Measurements from ENCODE around the gene TBC1D22A.
"Not testable (repeated sequence)": the region's sequence is repeated elsewhere in the genome, so short reads cannot be mapped to it uniquely, and the experiment has no call there.

The TBC1D22A gene

GRCh38 chr22:47166033-47166404 lies 403.6 kb downstream of the TBC1D22A start:
- no peak for DNase-seq

- no peak for DNase-seq
Measured at GRCh38 chr22:47166446-47167016, 404.1 kb downstream of the TBC1D22A start.

- no peak for DNase-seq
Measured at GRCh38 chr22:47167056-47167455, 404.6 kb downstream of the TBC1D22A start.

- not testable (repeated sequence) for DNase-seq
Measured at GRCh38 chr22:47167921-47168320, 405.5 kb downstream of the TBC1D22A start.

- no peak for DNase-seq
Measured at GRCh38 chr22:47168441-47168840, 406.0 kb downstream of the TBC1D22A start.

- DNase-seq = no peak
Measured at GRCh38 chr22:47168900-47169800, 406.7 kb downstream of the TBC1D22A start.

GRCh38 chr22:47169801-47170140 lies 407.3 kb downstream of the TBC1D22A start:
- DNase-seq = no peak

- not testable (repeated sequence) for DNase-seq
Measured at GRCh38 chr22:47170511-47171440, 408.3 kb downstream of the TBC1D22A start.

- DNase-seq = no peak
Measured at GRCh38 chr22:47171441-47172221, 409.2 kb downstream of the TBC1D22A start.

GRCh38 chr22:47172771-47173534 lies 410.5 kb downstream of the TBC1D22A start:
- no peak for DNase-seq

GRCh38 chr22:47173535-47174021 lies 411.1 kb downstream of the TBC1D22A start:
- no peak for DNase-seq

- DNase-seq = no peak
Measured at GRCh38 chr22:47174096-47174495, 411.6 kb downstream of the TBC1D22A start.

- no peak for DNase-seq
Measured at GRCh38 chr22:47174671-47175112, 412.2 kb downstream of the TBC1D22A start.

GRCh38 chr22:47175151-47176025 lies 412.9 kb downstream of the TBC1D22A start:
- no peak for DNase-seq

GRCh38 chr22:47176026-47176389 lies 413.6 kb downstream of the TBC1D22A start:
- no peak for DNase-seq

- DNase-seq = no peak
Measured at GRCh38 chr22:47176573-47177333, 414.3 kb downstream of the TBC1D22A start.

- no peak for DNase-seq
Measured at GRCh38 chr22:47177334-47177815, 414.9 kb downstream of the TBC1D22A start.

- DNase-seq = no peak
Measured at GRCh38 chr22:47178339-47178738, 415.9 kb downstream of the TBC1D22A start.

- DNase-seq = no peak
Measured at GRCh38 chr22:47180796-47181195, 418.3 kb downstream of the TBC1D22A start.
